Peyer's patch (tissue), 4 donors: ENCODE data around the gene PRPF6. TPM values are rescaled to one million over a fixed set of nuclear protein-coding genes. Genes with fewer than 3 reads are reported as not detected.
"Not testable (repeated sequence)": the region's sequence is repeated elsewhere in the genome, so short reads cannot be mapped to it uniquely, and the experiment has no call there.

Experiments
- DNase-seq, 3 donors: peaks; one replicate each; pipeline ENCODE4 v3.0.0-alpha.2; 2017 to 2019
- H3K27ac ChIP-seq, 4 donors: fragments of 200-600 bp; sonication (generic); one replicate each; pipeline ENCODE4 v1.5.1; 2016 to 2019
- H3K27me3 ChIP-seq, 2 donors: fragments of 200-600 bp; sonication (generic); one replicate each; pipeline ENCODE4 v1.5.1; 2019
- H3K36me3 ChIP-seq, 3 donors: fragments of 200-600 bp; sonication (generic); one replicate each; pipeline ENCODE4 v1.5.1; 2016 to 2019
- H3K4me1 ChIP-seq, 4 donors: fragments of 200-600 bp; sonication (generic); one replicate each; pipeline ENCODE4 v1.5.1; 2016 to 2019
- H3K4me3 ChIP-seq, 4 donors: fragments of 200-600 bp; sonication (generic); 1 replicate in 3 of 4; 2 replicates in 1 of 4; pipeline ENCODE4 v1.5.1; 2016 to 2019; ENCODE audit warnings: mild to moderate bottlenecking in 1 of 4
- H3K9me3 ChIP-seq, 4 donors: fragments of 200-600 bp; sonication (generic); one replicate each; pipeline ENCODE4 v1.5.1; 2016 to 2019; ENCODE audit warnings: mild to moderate bottlenecking in 1 of 4
- POLR2A ChIP-seq, 2 donors: fragments of 450-650 bp; IDR thresholded peaks; one replicate each; pipeline ENCODE4 v1.5.1; 2017; ENCODE audit warnings: antibody characterized with exemption in 2 of 2, mild to moderate bottlenecking in 2 of 2, moderate library complexity in 2 of 2
- total RNA-seq, 4 donors: library from RNA; depleted of rRNA; stranded (reverse); fragments of >200 nt; gene quantifications; one replicate each; pipeline ENCODE4 v1.1.0, GENCODE V29; 2016
- TF ChIP-seq, protein P1 (sequence below), 6 experiments: fragments of 450-650 bp in 4 of 6; fragments of 200-600 bp in 2 of 6; sonication (generic) in 1 of 6; IDR thresholded peaks; one replicate each; pipeline ENCODE4 v1.5.1; 2017 to 2019; ENCODE audit warnings: antibody characterized with exemption in 6 of 6, mild to moderate bottlenecking in 3 of 6, moderate library complexity in 1 of 6

The PRPF6 gene
- total RNA-seq, 4 donors from 2014 or later, result 49.6 to 95.7 (median 64.2) TPM

DNA sequence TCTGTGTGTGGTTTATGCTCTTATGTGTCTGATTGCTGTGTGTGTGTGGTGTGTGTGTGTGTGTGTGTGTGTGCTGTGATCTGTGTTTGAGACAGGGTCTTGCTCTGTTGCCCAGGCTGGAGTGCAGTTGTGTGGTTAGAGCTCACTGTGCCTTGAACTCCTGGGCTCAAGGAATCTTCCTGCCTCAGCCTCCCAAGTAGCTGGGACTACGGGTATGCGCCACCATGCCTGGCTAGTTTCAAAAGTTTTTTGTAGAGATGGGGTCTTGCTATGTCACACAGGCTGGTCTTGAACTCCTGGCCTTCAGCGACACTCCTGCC lies 7.8 kb upstream of the PRPF6 start:
- H3K27me3 ChIP-seq, result no peaks in the 10 kb centered on the region
- DNase-seq, result no peak
- H3K36me3 ChIP-seq, result no peaks in the 10 kb centered on the region
- H3K27ac ChIP-seq, result no peak overlapping the region
- no peak overlapping the region for H3K4me3 ChIP-seq
- no peaks in the 10 kb centered on the region for H3K9me3 ChIP-seq
- peaks cover 0 to 24% (median 13%) of the 10 kb centered on the region in 4 donors for H3K4me1 ChIP-seq
- TF ChIP-seq, protein P1, sequence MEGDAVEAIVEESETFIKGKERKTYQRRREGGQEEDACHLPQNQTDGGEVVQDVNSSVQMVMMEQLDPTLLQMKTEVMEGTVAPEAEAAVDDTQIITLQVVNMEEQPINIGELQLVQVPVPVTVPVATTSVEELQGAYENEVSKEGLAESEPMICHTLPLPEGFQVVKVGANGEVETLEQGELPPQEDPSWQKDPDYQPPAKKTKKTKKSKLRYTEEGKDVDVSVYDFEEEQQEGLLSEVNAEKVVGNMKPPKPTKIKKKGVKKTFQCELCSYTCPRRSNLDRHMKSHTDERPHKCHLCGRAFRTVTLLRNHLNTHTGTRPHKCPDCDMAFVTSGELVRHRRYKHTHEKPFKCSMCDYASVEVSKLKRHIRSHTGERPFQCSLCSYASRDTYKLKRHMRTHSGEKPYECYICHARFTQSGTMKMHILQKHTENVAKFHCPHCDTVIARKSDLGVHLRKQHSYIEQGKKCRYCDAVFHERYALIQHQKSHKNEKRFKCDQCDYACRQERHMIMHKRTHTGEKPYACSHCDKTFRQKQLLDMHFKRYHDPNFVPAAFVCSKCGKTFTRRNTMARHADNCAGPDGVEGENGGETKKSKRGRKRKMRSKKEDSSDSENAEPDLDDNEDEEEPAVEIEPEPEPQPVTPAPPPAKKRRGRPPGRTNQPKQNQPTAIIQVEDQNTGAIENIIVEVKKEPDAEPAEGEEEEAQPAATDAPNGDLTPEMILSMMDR (IDR thresholded peaks at IDR 0.05), result no peak
- TF ChIP-seq POLR2A (IDR thresholded peaks at IDR 0.05), result no peak

DNA sequence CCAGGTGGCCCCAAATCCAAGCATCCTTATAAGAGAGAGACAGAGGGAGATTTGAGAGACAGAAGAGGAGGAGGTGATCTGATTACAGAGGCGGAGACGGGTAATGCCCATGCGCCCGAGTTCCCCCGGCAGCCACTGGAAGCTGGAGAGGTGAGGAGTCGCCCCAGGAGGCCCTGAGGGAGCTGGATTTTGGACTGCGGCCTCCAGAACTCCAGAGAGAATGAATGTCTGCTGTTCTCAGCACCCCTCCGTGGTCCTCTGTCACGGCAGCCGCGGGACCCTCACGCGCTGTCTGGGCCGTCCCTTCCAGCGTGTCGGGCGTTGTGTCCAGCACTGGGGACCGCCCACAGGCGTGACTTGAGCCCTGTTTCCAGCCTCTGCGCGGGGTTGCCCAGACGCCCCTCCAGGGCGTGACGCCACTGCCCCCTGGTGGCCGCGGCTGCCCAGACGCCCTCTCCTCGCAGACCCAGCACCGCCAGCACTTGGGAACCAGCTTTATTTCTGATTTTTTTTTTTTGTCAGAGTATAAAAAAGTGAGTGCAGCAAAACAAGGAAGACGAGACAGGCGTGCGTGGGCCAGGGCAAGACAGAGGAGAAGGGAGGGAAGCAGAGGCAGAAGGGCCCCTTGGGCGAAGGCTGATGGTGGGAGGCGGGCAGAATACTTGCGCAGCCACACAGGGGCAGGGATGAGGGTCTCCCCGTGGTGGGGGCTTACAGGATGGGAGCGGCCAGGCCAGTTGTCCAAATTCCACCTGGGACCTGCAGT lies 7.1 kb upstream of the PRPF6 start:
- no peak for TF ChIP-seq POLR2A (IDR thresholded peaks at IDR 0.05)
- TF ChIP-seq, protein P1 (IDR thresholded peaks at IDR 0.05), result peak; percentile 92 to 100 (median 98)
- Histone ChIP-seq H3K9me3 (no peaks in the 10 kb centered on the region), H3K36me3 (no peaks in the 10 kb centered on the region), H3K4me3 (peak overlapping the region in 2 of 4 donors; percentile 32 to 34), H3K27me3 (no peaks in the 10 kb centered on the region), H3K27ac (peak overlapping the region in 2 of 4 donors; percentile 20 to 52), H3K4me1 (peaks cover 0 to 24% (median 13%) of the 10 kb centered on the region in 4 donors)
- peak; percentile 72 to 92 (median 91) for DNase-seq

DNA sequence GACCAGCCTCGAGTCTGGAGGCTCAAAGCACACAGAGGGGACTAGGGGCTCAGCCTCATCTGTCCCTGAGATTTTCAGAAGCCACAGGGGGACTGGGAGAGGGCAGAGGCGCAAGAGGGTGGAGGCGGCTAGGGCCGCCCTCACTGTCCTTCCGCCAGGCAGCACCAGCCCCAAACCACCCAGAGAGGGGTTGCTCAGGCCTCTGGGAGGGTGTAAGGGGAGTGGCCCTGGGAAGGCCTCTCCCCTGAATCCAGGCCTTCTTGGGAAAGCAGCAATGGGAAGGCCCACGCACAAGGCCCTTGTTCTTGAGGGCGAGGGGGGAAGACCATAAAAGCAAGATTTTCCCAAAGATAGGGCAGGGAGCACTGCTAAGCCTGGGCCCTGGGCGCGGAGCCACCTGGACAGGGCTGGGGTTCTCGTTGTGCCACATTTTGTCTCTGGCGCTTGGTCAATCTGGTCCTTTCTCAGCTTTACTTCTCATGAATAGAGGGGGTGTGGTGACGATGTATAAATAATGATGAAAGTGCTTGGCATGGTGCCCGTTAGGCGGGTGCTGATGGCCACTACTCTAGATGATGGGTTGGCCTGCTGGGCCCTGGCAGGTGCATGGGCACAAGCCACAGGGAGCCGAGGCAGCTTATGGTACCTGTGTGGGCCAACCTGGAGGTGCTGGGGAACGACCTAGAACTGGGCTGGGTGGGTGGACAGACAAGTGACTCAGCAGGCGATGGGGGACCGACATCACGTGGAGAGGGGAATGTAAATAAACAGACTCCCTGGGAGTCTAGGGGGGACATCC lies 6.3 kb upstream of the PRPF6 start:
- TF ChIP-seq, protein P1 (IDR thresholded peaks at IDR 0.05), result no peak
- TF ChIP-seq POLR2A (IDR thresholded peaks at IDR 0.05), result no peak
- H3K9me3 ChIP-seq, result no peaks in the 10 kb centered on the region
- DNase-seq, result peak in 2 of 3 donors; percentile 37 to 53
- H3K36me3 ChIP-seq, result no peaks in the 10 kb centered on the region
- no peak overlapping the region for H3K4me3 ChIP-seq
- H3K4me1 ChIP-seq, result peaks cover 0 to 26% (median 9%) of the 10 kb centered on the region in 4 donors
- no peak overlapping the region for H3K27ac ChIP-seq
- no peaks in the 10 kb centered on the region for H3K27me3 ChIP-seq

DNA sequence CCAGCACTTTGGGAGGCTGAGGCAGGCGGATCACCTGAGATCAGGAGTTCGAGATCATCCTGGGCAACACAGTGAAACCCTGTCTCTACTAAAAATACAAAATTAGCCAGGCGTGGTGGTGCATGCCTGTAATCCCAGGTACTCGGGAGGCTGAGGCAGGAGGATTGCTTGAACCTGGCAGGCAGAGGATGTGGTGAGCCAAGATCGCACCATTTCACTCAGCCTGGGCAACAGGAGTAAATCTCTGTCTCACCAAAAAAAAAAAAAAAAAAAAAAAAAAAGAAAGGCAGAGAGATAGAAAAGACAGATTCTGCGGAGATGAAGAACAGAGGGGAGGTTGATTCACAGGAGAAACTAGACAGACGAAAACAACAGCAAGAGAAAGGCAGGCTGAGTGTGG lies 4.4 kb upstream of the PRPF6 start:
- not testable (repeated sequence) for H3K36me3 ChIP-seq, H3K9me3 ChIP-seq, DNase-seq, H3K4me3 ChIP-seq, H3K27me3 ChIP-seq, H3K27ac ChIP-seq
- H3K4me1 ChIP-seq, result peaks cover 2 to 32% (median 17%) of the 10 kb centered on the region in 4 donors

DNA sequence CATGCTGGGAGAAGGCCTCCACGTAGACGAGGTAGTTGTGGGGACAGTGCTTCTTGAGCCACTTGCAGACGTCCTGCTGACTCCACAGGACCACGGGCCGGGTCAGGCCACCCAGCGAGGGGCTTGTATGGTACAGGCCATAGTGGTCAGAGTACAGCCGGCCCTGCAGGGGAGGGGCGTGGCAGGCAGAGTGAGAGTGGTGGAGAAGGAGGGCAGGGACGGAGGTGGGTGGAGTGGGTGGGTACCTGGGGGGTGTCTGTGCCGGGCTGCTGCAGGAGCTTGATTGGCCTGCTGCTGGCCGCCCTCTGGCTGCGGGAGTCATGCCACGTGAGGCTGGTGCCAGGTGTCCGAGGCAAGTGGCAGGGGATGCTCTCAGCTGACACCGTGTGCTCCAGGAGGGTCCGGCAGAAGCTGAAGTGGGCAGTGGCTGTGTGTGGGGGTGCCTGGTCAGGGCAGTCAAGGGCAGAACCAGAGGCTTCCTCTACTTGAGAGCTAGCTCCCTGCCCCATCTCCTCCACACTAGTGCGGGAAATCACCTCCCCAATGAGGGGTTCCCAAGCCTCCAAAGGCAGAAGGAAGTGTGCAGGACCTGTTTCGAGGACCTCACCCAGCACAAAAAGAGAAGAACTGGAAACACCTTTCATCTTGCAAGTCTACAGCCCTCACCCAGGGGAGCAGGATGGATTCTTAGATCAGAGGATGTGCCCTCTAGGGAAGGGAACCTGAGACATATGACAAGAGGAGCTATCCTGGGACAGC lies 3.8 kb upstream of the PRPF6 start:
- Histone ChIP-seq H3K9me3 (no peaks in the 10 kb centered on the region), H3K4me1 (peaks cover 2 to 38% (median 22%) of the 10 kb centered on the region in 4 donors), H3K36me3 (no peaks in the 10 kb centered on the region), H3K27ac (peak overlapping the region in 1 of 4 donors; percentile 88), H3K4me3 (no peak overlapping the region), H3K27me3 (no peaks in the 10 kb centered on the region)
- peak in 1 of 3 donors; percentile 45 for DNase-seq
- TF ChIP-seq, protein P1 (IDR thresholded peaks at IDR 0.05), result no peak
- TF ChIP-seq POLR2A (IDR thresholded peaks at IDR 0.05), result no peak
